IPS-20b (cell line): ENCODE data around the gene EIF4A3.

Experiments used
- H3K27ac ChIP-seq: one replicate; pipeline ENCODE4 v1.5.1; 2013; ENCODE audit warnings: low read length
- H3K27me3 ChIP-seq: 2 replicates; pipeline ENCODE4 v1.6.1; 2013; ENCODE audit warnings: mild to moderate bottlenecking, low read length, inconsistent platforms; ENCODE audit not compliant: insufficient read depth
- H3K36me3 ChIP-seq: 2 replicates; pipeline ENCODE4 v1.6.1; 2013; ENCODE audit warnings: low read depth, mild to moderate bottlenecking, inconsistent platforms, low read length, moderate library complexity; ENCODE audit not compliant: insufficient read depth
- H3K4me1 ChIP-seq: 2 replicates; pipeline ENCODE4 v1.6.1; 2013; ENCODE audit warnings: mild to moderate bottlenecking, control low read depth, inconsistent platforms, low read length, moderate library complexity; ENCODE audit not compliant: insufficient read depth
- H3K4me3 ChIP-seq: 2 replicates; pipeline ENCODE4 v1.5.1; 2013; ENCODE audit warnings: mild to moderate bottlenecking, low read length, inconsistent platforms
- H3K9ac ChIP-seq: 2 replicates; pipeline ENCODE4 v1.6.1; 2013; ENCODE audit warnings: low read depth, mild to moderate bottlenecking, inconsistent platforms, low read length, moderate library complexity
- H3K9me3 ChIP-seq: 2 replicates; pipeline ENCODE4 v1.6.1; 2013; ENCODE audit warnings: mild to moderate bottlenecking, low read depth, low read length, inconsistent platforms; ENCODE audit not compliant: insufficient read depth

EIF4A3 gene

DNA sequence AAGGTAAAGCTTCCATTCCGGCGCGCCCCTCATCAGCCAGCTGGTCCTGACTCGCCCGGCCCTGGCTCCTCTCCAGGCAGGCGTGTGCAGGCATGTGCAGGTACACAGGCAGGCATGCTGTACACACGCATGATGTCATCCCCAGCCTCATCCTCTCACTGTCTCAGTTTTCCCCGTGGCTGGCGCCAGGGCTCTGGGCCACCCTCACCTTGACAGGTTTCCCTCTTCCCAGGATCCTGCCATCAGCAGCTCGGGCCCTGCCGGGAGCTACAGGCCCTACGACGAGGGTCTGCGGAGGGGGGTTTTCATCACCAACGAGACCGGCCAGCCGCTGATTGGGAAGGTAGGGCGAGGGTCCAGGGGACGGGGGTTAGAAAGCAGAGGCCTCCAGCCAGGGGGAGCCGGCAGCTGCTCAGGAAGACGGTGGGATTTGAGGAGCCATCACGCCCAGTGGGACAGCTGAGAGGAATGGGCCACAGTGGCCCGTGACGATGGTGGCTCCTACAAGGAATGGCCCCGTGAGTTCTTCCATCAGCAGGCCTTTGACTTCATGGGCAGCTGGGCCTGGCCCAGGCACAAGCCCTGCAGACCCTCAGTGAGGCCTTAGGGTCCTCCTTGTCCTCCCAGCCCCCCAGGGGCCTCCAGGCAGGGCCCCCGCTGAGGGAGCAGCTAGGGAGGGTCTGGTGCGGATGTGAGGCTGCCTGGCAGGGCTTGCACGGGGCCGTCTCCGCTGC, 37.0 kb downstream of the EIF4A3 start:
- no peaks in the 10 kb centered on the region for H3K9me3 ChIP-seq
- H3K4me1 ChIP-seq, result peaks cover 7% of the 10 kb centered on the region; the same call in 1 of the 2 replicates
- no peak overlapping the region for H3K9ac ChIP-seq
- no peaks in the 10 kb centered on the region for H3K27me3 ChIP-seq
- 0 out of 2 replicates have a peak, but pooled peaks cover 3% of the 10 kb centered on the region for H3K36me3 ChIP-seq
- no peak overlapping the region for H3K4me3 ChIP-seq
- H3K27ac ChIP-seq, result no peak overlapping the region

GRCh38 chr17:80109066-80109660, 37.8 kb downstream of the EIF4A3 start:
- no peak overlapping the region for H3K4me3 ChIP-seq
- H3K9me3 ChIP-seq, result no peaks in the 10 kb centered on the region
- H3K9ac ChIP-seq, result no peak overlapping the region
- H3K4me1 ChIP-seq, result peaks cover 6% of the 10 kb centered on the region; the same call in 1 of the 2 replicates
- no peak overlapping the region for H3K27ac ChIP-seq
- H3K36me3 ChIP-seq, result 0 out of 2 replicates have a peak, but pooled peaks cover 3% of the 10 kb centered on the region
- no peaks in the 10 kb centered on the region for H3K27me3 ChIP-seq

GRCh38 chr17:80108036-80108971, 38.6 kb downstream of the EIF4A3 start:
- Histone ChIP-seq H3K9me3 (no peaks in the 10 kb centered on the region), H3K4me3 (no peak overlapping the region), H3K27ac (no peak overlapping the region), H3K4me1 (peaks cover 1% of the 10 kb centered on the region; the same call in 1 of the 2 replicates), H3K27me3 (no peaks in the 10 kb centered on the region), H3K9ac (no peak overlapping the region), H3K36me3 (no peaks in the 10 kb centered on the region)

- no peaks in the 10 kb centered on the region for H3K9me3 ChIP-seq
Measured at GRCh38 chr17:80107231-80108021, 39.5 kb downstream of the EIF4A3 start.

GRCh38 chr17:80106751-80107150, 40.2 kb downstream of the EIF4A3 start:
- H3K36me3 ChIP-seq, result no peaks in the 10 kb centered on the region
- H3K4me1 ChIP-seq, result peaks cover 8% of the 10 kb centered on the region; the same call in 1 of the 2 replicates
- H3K9me3 ChIP-seq, result no peaks in the 10 kb centered on the region
- H3K4me3 ChIP-seq, result no peak overlapping the region
- peaks cover 9% of the 10 kb centered on the region; the same call in 1 of the 2 replicates for H3K27me3 ChIP-seq
- no peak overlapping the region for H3K27ac ChIP-seq
- no peak overlapping the region for H3K9ac ChIP-seq

More at GRCh38 chr17:80107231-80108021, 39.5 kb downstream of the EIF4A3 start:
- H3K27ac ChIP-seq, result no peak overlapping the region
- H3K4me3 ChIP-seq, result no peak overlapping the region
- peaks cover 3% of the 10 kb centered on the region; the same call in 1 of the 2 replicates for H3K4me1 ChIP-seq
- H3K36me3 ChIP-seq, result no peaks in the 10 kb centered on the region
- H3K9ac ChIP-seq, result no peak overlapping the region
- H3K27me3 ChIP-seq, result peaks cover 3% of the 10 kb centered on the region; the same call in 1 of the 2 replicates

GRCh38 chr17:80106176-80106575, 40.8 kb downstream of the EIF4A3 start:
- peaks cover 9% of the 10 kb centered on the region; the same call in 1 of the 2 replicates for H3K27me3 ChIP-seq
- no peak overlapping the region for H3K9ac ChIP-seq
- H3K4me3 ChIP-seq, result no peak overlapping the region
- no peak overlapping the region for H3K27ac ChIP-seq
- H3K9me3 ChIP-seq, result no peaks in the 10 kb centered on the region
- H3K4me1 ChIP-seq, result peaks cover 8% of the 10 kb centered on the region; the same call in 1 of the 2 replicates
- H3K36me3 ChIP-seq, result no peaks in the 10 kb centered on the region

DNA sequence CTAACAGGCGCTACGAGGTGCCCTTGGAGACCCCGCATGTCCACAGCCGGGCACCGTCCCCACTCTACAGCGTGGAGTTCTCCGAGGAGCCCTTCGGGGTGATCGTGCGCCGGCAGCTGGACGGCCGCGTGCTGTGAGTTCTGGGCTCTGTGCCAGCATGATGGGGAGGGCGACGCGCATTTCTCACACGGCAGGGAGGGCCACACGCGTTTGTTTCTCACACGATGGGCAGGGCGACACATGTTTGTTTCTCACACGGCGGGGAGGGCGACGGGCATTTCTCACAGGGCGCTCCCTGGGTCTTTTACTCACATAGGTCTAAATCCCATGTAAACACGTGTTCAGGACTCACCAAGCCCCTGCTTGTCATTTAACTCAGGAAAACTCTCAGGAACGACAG, 41.2 kb downstream of the EIF4A3 start:
- Histone ChIP-seq H3K36me3 (no peaks in the 10 kb centered on the region), H3K9ac (no peak overlapping the region), H3K27ac (no peak overlapping the region), H3K4me1 (peaks cover 8% of the 10 kb centered on the region; the same call in 1 of the 2 replicates), H3K9me3 (no peaks in the 10 kb centered on the region), H3K27me3 (peaks cover 11% of the 10 kb centered on the region; the same call in 1 of the 2 replicates), H3K4me3 (no peak overlapping the region)

GRCh38 chr17:80104956-80105375, 42.0 kb downstream of the EIF4A3 start:
- Histone ChIP-seq H3K36me3 (no peaks in the 10 kb centered on the region), H3K4me3 (no peak overlapping the region), H3K4me1 (peaks cover 8% of the 10 kb centered on the region; the same call in 1 of the 2 replicates), H3K9me3 (no peaks in the 10 kb centered on the region), H3K27me3 (peaks cover 19% of the 10 kb centered on the region), H3K27ac (no peak overlapping the region), H3K9ac (no peak overlapping the region)

DNA sequence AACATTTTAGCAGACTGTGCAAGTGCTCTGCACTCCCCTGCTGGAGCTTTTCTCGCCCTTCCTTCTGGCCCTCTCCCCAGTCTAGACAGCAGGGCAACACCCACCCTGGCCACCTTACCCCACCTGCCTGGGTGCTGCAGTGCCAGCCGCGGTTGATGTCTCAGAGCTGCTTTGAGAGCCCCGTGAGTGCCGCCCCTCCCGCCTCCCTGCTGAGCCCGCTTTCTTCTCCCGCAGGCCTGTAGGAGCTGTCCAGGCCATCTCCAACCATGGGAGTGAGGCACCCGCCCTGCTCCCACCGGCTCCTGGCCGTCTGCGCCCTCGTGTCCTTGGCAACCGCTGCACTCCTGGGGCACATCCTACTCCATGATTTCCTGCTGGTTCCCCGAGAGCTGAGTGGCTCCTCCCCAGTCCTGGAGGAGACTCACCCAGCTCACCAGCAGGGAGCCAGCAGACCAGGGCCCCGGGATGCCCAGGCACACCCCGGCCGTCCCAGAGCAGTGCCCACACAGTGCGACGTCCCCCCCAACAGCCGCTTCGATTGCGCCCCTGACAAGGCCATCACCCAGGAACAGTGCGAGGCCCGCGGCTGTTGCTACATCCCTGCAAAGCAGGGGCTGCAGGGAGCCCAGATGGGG, 42.5 kb downstream of the EIF4A3 start:
- no peak overlapping the region for H3K9ac ChIP-seq
- H3K27ac ChIP-seq, result no peak overlapping the region
- H3K36me3 ChIP-seq, result no peaks in the 10 kb centered on the region
- no peak overlapping the region for H3K4me3 ChIP-seq
- H3K4me1 ChIP-seq, result peaks cover 8% of the 10 kb centered on the region; the same call in 1 of the 2 replicates
- H3K27me3 ChIP-seq, result peaks cover 21% of the 10 kb centered on the region
- no peaks in the 10 kb centered on the region for H3K9me3 ChIP-seq

DNA sequence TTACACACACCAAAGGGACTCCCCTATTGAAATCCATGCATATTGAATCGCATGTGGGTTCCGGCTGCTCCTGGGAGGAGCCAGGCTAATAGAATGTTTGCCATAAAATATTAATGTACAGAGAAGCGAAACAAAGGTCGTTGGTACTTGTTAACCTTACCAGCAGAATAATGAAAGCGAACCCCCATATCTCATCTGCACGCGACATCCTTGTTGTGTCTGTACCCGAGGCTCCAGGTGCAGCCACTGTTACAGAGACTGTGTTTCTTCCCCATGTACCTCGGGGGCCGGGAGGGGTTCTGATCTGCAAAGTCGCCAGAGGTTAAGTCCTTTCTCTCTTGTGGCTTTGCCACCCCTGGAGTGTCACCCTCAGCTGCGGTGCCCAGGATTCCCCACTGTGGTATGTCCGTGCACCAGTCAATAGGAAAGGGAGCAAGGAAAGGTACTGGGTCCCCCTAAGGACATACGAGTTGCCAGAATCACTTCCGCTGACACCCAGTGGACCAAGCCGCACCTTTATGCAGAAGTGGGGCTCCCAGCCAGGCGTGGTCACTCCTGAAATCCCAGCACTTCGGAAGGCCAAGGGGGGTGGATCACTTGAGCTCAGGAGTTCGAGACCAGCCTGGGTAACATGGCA, 43.4 kb downstream of the EIF4A3 start:
- Histone ChIP-seq H3K27me3 (peaks cover 21% of the 10 kb centered on the region), H3K36me3 (no peaks in the 10 kb centered on the region), H3K9ac (no peak overlapping the region), H3K4me1 (peaks cover 8% of the 10 kb centered on the region; the same call in 1 of the 2 replicates), H3K4me3 (no peak overlapping the region), H3K9me3 (no peaks in the 10 kb centered on the region), H3K27ac (no peak overlapping the region)
